SK-N-SH (cell line): ENCODE results near the gene VPS26A. TPM values are rescaled to one million over a fixed set of nuclear protein-coding genes. Genes with fewer than 3 reads are reported as not detected.

Experiments
- CTCF ChIA-PET: fragments of 300-600, 350-600 bp; formaldehyde crosslinking; extraction: SDS; loops from one replicate; lab custom pipeline; 2021; lab: Yijun Ruan, JAX
- POLR2A ChIA-PET: fragments of 350-600 bp; sonication (Branson Sonifier 250); formaldehyde crosslinking; extraction: SDS; loops from one replicate; lab custom pipeline; 2020; ENCODE audit warnings: antibody characterized with exemption, inconsistent platforms; lab: Yijun Ruan, JAX
- DNase-seq: peaks from one replicate; pipeline ENCODE4 v3.0.0; 2012
- H2AFZ ChIP-seq: fragments of 200-600 bp; sonication (generic); 2 replicates; pipeline ENCODE4 v1.8.1; 2016; ENCODE audit warnings: antibody characterized with exemption, mild to moderate bottlenecking, low read depth
- H3F3A ChIP-seq: fragments of 200-600 bp; sonication (generic); replicated peaks from 2 replicates; pipeline ENCODE3; 2016; ENCODE audit warnings: antibody characterized with exemption, mild to moderate bottlenecking; ENCODE audit not compliant: insufficient read depth
- H3K27ac ChIP-seq, 2 experiments: fragments of 200-500 bp in 1 of 2; fragments of 200-600 bp in 1 of 2; sonication (Bioruptor generic) in 1 of 2; sonication (generic), shearing (Covaris generic) in 1 of 2; 2 replicates each; pipeline versions ENCODE4 v1.5.1 to v1.6.1; 2014 to 2016; ENCODE audit warnings: low read depth in 2 of 2, inconsistent platforms in 1 of 2, low read length in 1 of 2, mild to moderate bottlenecking in 1 of 2, mixed read lengths in 1 of 2
- H3K27me3 ChIP-seq: fragments of 200-600 bp; sonication (generic), shearing (Covaris generic); 2 replicates; pipeline ENCODE4 v1.6.1; 2016; ENCODE audit warnings: mixed run types; ENCODE audit not compliant: insufficient read depth
- H3K36me3 ChIP-seq, 2 experiments: fragments of 200-500 bp in 1 of 2; fragments of 200-600 bp in 1 of 2; sonication (Bioruptor generic) in 1 of 2; sonication (generic) in 1 of 2; replicated peaks in 1 of 2; 2 replicates each; pipeline versions ENCODE3 to v1.5.1; 2014 to 2016; ENCODE audit warnings: low read length in 1 of 2, mild to moderate bottlenecking in 1 of 2; ENCODE audit not compliant: insufficient read depth in 2 of 2, control insufficient read depth in 1 of 2
- H3K4me1 ChIP-seq, 2 experiments: fragments of 200-500 bp in 1 of 2; fragments of 200-600 bp in 1 of 2; sonication (Bioruptor generic) in 1 of 2; sonication (generic), shearing (Covaris generic) in 1 of 2; 2 replicates each; pipeline versions ENCODE4 v1.5.1 to v1.6.1; 2014 to 2016; ENCODE audit warnings: low read depth in 1 of 2, low read length in 1 of 2, mixed run types in 1 of 2; ENCODE audit not compliant: insufficient read depth in 2 of 2, control insufficient read depth in 1 of 2
- H3K4me2 ChIP-seq: fragments of 200-600 bp; sonication (generic), shearing (Covaris generic); 2 replicates; pipeline ENCODE4 v1.6.1; 2017; ENCODE audit warnings: mixed run types
- H3K4me3 ChIP-seq, 2 experiments: fragments of 200-500 bp in 1 of 2; fragments of 200-600 bp in 1 of 2; sonication (Bioruptor generic) in 1 of 2; sonication (generic), shearing (Covaris generic) in 1 of 2; 2 replicates each; pipeline versions ENCODE4 v1.5.1 to v1.8.1; 2014 to 2016; ENCODE audit warnings: low read depth in 2 of 2, inconsistent platforms in 1 of 2, low read length in 1 of 2, mild to moderate bottlenecking in 1 of 2, mixed read lengths in 1 of 2, moderate library complexity in 1 of 2
- H3K79me2 ChIP-seq: fragments of 200-600 bp; sonication (generic); 2 replicates; pipeline ENCODE4 v1.8.1; 2017; ENCODE audit warnings: mild to moderate bottlenecking; ENCODE audit not compliant: insufficient read depth
- H3K9ac ChIP-seq: fragments of 200-600 bp; sonication (generic); 2 replicates; pipeline ENCODE4 v1.6.1; 2017; ENCODE audit warnings: mixed run types
- H3K9me2 ChIP-seq: fragments of 200-600 bp; sonication (generic); 2 replicates; pipeline ENCODE4 v1.6.1; 2017; ENCODE audit warnings: mixed run types
- H3K9me3 ChIP-seq: fragments of 200-600 bp; sonication (generic); 2 replicates; pipeline ENCODE4 v1.6.1; 2017; ENCODE audit warnings: mixed run types, mild to moderate bottlenecking, moderate library complexity
- H4K20me1 ChIP-seq: fragments of 200-600 bp; sonication (generic); 2 replicates; pipeline ENCODE4 v1.6.1; 2017; ENCODE audit warnings: mild to moderate bottlenecking, mixed run types; ENCODE audit not compliant: insufficient read depth
- CHD2 ChIP-seq: fragments of 150-350 bp; IDR thresholded peaks from 2 replicates; pipeline ENCODE4 v1.6.1; 2018; ENCODE audit warnings: low read length; ENCODE audit not compliant: partially characterized antibody
- FOSL2 ChIP-seq: IDR thresholded peaks from 2 replicates; pipeline ENCODE4 v1.4.0; 2012; ENCODE audit warnings: low read depth, mild to moderate bottlenecking, moderate library complexity, borderline replicate concordance
- FOXJ3 ChIP-seq: sonication (generic); formaldehyde crosslinking; IDR thresholded peaks from 2 replicates; pipeline ENCODE4 v1.5.1; 2020; ENCODE audit warnings: mild to moderate bottlenecking, missing genetic modification reagents
- FOXM1 ChIP-seq: IDR thresholded peaks from 2 replicates; pipeline ENCODE4 v1.4.0; 2012; ENCODE audit warnings: low read depth, mild to moderate bottlenecking
- GATA2 ChIP-seq: sonication (generic); formaldehyde crosslinking; IDR thresholded peaks from 2 replicates; pipeline ENCODE4 v1.5.0; 2020; ENCODE audit warnings: mild to moderate bottlenecking, missing genetic modification reagents
- IRF3 ChIP-seq: fragments of 150-350 bp; IDR thresholded peaks from 2 replicates; pipeline ENCODE4 v1.6.1; 2016; ENCODE audit warnings: mild to moderate bottlenecking, low read depth, low read length
- JUND ChIP-seq: IDR thresholded peaks from 2 replicates; pipeline ENCODE4 v1.4.0; 2012
- MEF2A ChIP-seq: IDR thresholded peaks from 2 replicates; pipeline ENCODE4 v1.4.0; 2012; ENCODE audit warnings: low read depth, borderline replicate concordance
- NRF1 ChIP-seq: IDR thresholded peaks from 2 replicates; pipeline ENCODE4 v1.6.1; 2012; ENCODE audit warnings: low read depth, mild to moderate bottlenecking, low read length
- PBX3 ChIP-seq: IDR thresholded peaks from 2 replicates; pipeline ENCODE4; 2012
- RAD21 ChIP-seq: IDR thresholded peaks from 2 replicates; pipeline ENCODE4 v1.6.1; 2012; ENCODE audit warnings: mild to moderate bottlenecking, low read length
- REST ChIP-seq: IDR thresholded peaks from 2 replicates; pipeline ENCODE4 v1.6.1; 2012; ENCODE audit warnings: mild to moderate bottlenecking, low read depth, low read length, moderate library complexity
- RFX5 ChIP-seq: IDR thresholded peaks from 2 replicates; pipeline ENCODE4 v1.6.1; 2012; ENCODE audit warnings: mild to moderate bottlenecking, improper control_type of control experiment, low read length
- RXRA ChIP-seq: IDR thresholded peaks from 2 replicates; pipeline ENCODE4 v1.4.0; 2012; ENCODE audit warnings: low read depth, mild to moderate bottlenecking, borderline replicate concordance
- SIN3A ChIP-seq: IDR thresholded peaks from 2 replicates; pipeline ENCODE4 v1.6.1; 2012; ENCODE audit warnings: low read depth, mild to moderate bottlenecking, low read length, moderate library complexity, borderline replicate concordance
- TAF1 ChIP-seq: IDR thresholded peaks from 2 replicates; pipeline ENCODE4 v1.6.1; 2012; ENCODE audit warnings: low read depth, mild to moderate bottlenecking, low read length, moderate library complexity, borderline replicate concordance
- TCF12 ChIP-seq: IDR thresholded peaks from 2 replicates; pipeline ENCODE4 v1.4.0; 2012
- TEAD4 ChIP-seq: IDR thresholded peaks from 2 replicates; pipeline ENCODE4 v1.4.0; 2012; ENCODE audit warnings: mild to moderate bottlenecking, borderline replicate concordance; ENCODE audit not compliant: insufficient read depth
- USF1 ChIP-seq: IDR thresholded peaks from 2 replicates; pipeline ENCODE4 v1.4.0; 2012; ENCODE audit warnings: low read depth, borderline replicate concordance
- USF2 ChIP-seq: fragments of 150-350 bp; IDR thresholded peaks from 2 replicates; pipeline ENCODE4 v1.6.1; 2017; ENCODE audit warnings: antibody characterized with exemption, low read length, low read depth, borderline replicate concordance
- YY1 ChIP-seq: IDR thresholded peaks from 2 replicates; pipeline ENCODE4 v1.4.0; 2012; ENCODE audit warnings: low read depth, mild to moderate bottlenecking
- ZBTB33 ChIP-seq: IDR thresholded peaks from 2 replicates; pipeline ENCODE4 v1.4.0; 2012; ENCODE audit warnings: low read depth, borderline replicate concordance
- WGBS: methylation state at CpG from one replicate; pipeline ENCODE4 v1.1.6; 2017; ENCODE audit warnings: low lambda C conversion rate; 5-methylcytosine and 5-hydroxymethylcytosine counted together
- polyA plus RNA-seq, 3 experiments: library from polyadenylated mRNA; depleted of rRNA; stranded (reverse); fragments of >200 nt; gene quantifications; 2 replicates each; pipeline ENCODE4 v1.2.3, GENCODE V29; 2012

The VPS26A gene
- 10.6 and 12.9 TPM in 2 replicates for polyA plus RNA-seq (2012; rRNA removed)
- polyA plus RNA-seq (2012; cell fraction: cytosol; rRNA removed): 22.1 and 30.9 TPM in 2 replicates
- 3.1 and 8.3 TPM in 2 replicates for polyA plus RNA-seq (2012; cell fraction: nucleus; rRNA removed)

- WGBS: under 1% methylated on average over 27 of the region's 82 CpGs
- Histone ChIP-seq H4K20me1 (peaks cover 24% of the 10 kb centered on the region), H3K9me2 (no peaks in the 10 kb centered on the region), H3K79me2 (peaks cover 48% of the 10 kb centered on the region), H3K27me3 (no peaks in the 10 kb centered on the region), H3K4me1 (peaks cover 0 to 3% of the 10 kb centered on the region in 2 experiments; a peak in 2 of 4 replicates), H3K9ac (peak within 1 kb of the TSS; percentile 93), H3K4me3 (peak within 1 kb of the TSS; percentile 78 to 84), H3F3A (peaks cover 16% of the 10 kb centered on the region), H3K27ac (peak within 1 kb of the TSS; percentile 89 to 97), H3K4me2 (peak within 1 kb of the TSS; percentile 82), H3K36me3 (no peaks in the 10 kb centered on the region), H2AFZ (peak within 1 kb of the TSS; percentile 73), H3K9me3 (no peaks in the 10 kb centered on the region)
- ChIA-PET POLR2A (no interaction called here), CTCF (interaction anchor here (1.1 kb wide), 1 partner anchor 9 kb away, joined by 3 read pairs; no protein-coding TSS in a partner anchor)
- peak; percentile 99 for DNase-seq
- TF ChIP-seq USF2 (peak; percentile 96), YY1 (no peak), CHD2 (peak; percentile 50), RXRA (no peak), GATA2 (no peak), SIN3A (0 out of 2 replicates have a peak, but pooled peaks have one; percentile 8), USF1 (peak; percentile 98), ZBTB33 (no peak), TAF1 (peak; percentile 55), MEF2A (no peak), NRF1 (no peak), PBX3 (peak; percentile 33), FOXM1 (no peak), JUND (no peak), RFX5 (no peak), FOSL2 (no peak), FOXJ3 (CRISPR knock-in tag) (no peak), RAD21 (no peak), IRF3 (no peak), REST (no peak), TCF12 (no peak), TEAD4 (no peak)
Observed at GRCh38 chr10:69123747-69124562, at the start of gene VPS26A. TSS of gene VPS26A (plus strand) at chr10:69124178. CDS start at chr10:69124278, 100 bp downstream.
